Measurements from ENCODE around the gene BRAP. TPM values are rescaled to one million over a fixed set of nuclear protein-coding genes. Genes with fewer than 3 reads are reported as not detected.

The BRAP gene
- total RNA-seq, 1 experiment from 2014 or later = 25.0 TPM

GRCh38 chr12:111677186-111677585 is 8.6 kb downstream of the BRAP start:
- Histone ChIP-seq H3K79me2 (ENCODE audit: insufficient read depth, low read length) (no peaks in the 10 kb centered on the region), H4K8ac (replicated peaks; ENCODE audit: insufficient read length, low read depth, low read length) (no peak overlapping the region), H3K56ac (ENCODE audit: insufficient read length, low read depth, low read length) (no peak overlapping the region), H4K5ac (ENCODE audit: insufficient read length, low read depth, low read length) (no peak overlapping the region), H3K27ac (ENCODE audit: insufficient read length, low read depth, low read length) (no peak overlapping the region), H4K20me1 (ENCODE audit: control insufficient read depth, insufficient read depth, insufficient read length) (no peaks in the 10 kb centered on the region), H3K18ac (ENCODE audit: insufficient read length, low read depth, low read length) (no peak overlapping the region), H3K27me3 (ENCODE audit: insufficient read depth, low read length) (no peaks in the 10 kb centered on the region), H2BK5ac (ENCODE audit: insufficient read length, low read length) (no peak overlapping the region), H2BK20ac (ENCODE audit: low read depth, low read length, poor library complexity, severe bottlenecking) (no peak overlapping the region), H2BK12ac (ENCODE audit: insufficient read length, low read depth, low read length) (no peak overlapping the region), H3K4ac (ENCODE audit: low read depth, low read length) (no peak overlapping the region), H2AK5ac (ENCODE audit: insufficient read length, low read length) (no peak overlapping the region), H2BK15ac (ENCODE audit: low read depth, low read length) (no peak overlapping the region), H2AFZ (ENCODE audit: low read length) (no peak overlapping the region), H2BK120ac (ENCODE audit: low read depth, low read length, poor library complexity, severe bottlenecking) (no peak overlapping the region), H3K4me1 (ENCODE audit: insufficient read depth, low read length) (no peaks in the 10 kb centered on the region), H3T11ph (ENCODE audit: low read length) (no peak overlapping the region), H3K9me3 (ENCODE audit: control insufficient read depth, low read depth, low read length) (no peaks in the 10 kb centered on the region), H3K14ac (ENCODE audit: insufficient read depth, low read length) (no peak overlapping the region), H3K23me2 (ENCODE audit: insufficient read length, low read depth, low read length, poor library complexity, severe bottlenecking) (no peaks in the 10 kb centered on the region), H3K9ac (ENCODE audit: extremely low read depth, insufficient read length, low read length) (no peak overlapping the region), H3K23ac (ENCODE audit: insufficient read length, low read depth, low read length) (no peak overlapping the region), H3K79me1 (ENCODE audit: insufficient read depth, low read depth, low read length, poor library complexity, severe bottlenecking) (no peaks in the 10 kb centered on the region), H3K4me2 (ENCODE audit: insufficient read depth, insufficient read length, low read length) (no peak overlapping the region), H4K91ac (ENCODE audit: insufficient read length, low read depth, low read length) (no peak overlapping the region)
- H3K36me3 Mint-ChIP-seq (ENCODE audit: insufficient read depth in 1 of 3, low read depth in 3 of 3) = peaks cover 19 to 81% (median 58%) of the 10 kb centered on the region in 3 experiments; a peak in 6 of 7 replicates
- no CpG with 5 or more reads among the region's 5 CpGs for WGBS (ENCODE audit: extremely low coverage, insufficient read length, low lambda C conversion rate)
- no peaks in the 10 kb centered on the region for H3K4me1 Mint-ChIP-seq
- no peak overlapping the region for H3K4me3 Mint-ChIP-seq
- H3K9me3 Mint-ChIP-seq = no peaks in the 10 kb centered on the region
- DNase-seq = no peak
- H3K27ac Mint-ChIP-seq = no peak overlapping the region
- TF ChIP-seq, protein P1, sequence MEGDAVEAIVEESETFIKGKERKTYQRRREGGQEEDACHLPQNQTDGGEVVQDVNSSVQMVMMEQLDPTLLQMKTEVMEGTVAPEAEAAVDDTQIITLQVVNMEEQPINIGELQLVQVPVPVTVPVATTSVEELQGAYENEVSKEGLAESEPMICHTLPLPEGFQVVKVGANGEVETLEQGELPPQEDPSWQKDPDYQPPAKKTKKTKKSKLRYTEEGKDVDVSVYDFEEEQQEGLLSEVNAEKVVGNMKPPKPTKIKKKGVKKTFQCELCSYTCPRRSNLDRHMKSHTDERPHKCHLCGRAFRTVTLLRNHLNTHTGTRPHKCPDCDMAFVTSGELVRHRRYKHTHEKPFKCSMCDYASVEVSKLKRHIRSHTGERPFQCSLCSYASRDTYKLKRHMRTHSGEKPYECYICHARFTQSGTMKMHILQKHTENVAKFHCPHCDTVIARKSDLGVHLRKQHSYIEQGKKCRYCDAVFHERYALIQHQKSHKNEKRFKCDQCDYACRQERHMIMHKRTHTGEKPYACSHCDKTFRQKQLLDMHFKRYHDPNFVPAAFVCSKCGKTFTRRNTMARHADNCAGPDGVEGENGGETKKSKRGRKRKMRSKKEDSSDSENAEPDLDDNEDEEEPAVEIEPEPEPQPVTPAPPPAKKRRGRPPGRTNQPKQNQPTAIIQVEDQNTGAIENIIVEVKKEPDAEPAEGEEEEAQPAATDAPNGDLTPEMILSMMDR (conservative IDR thresholded peaks at IDR 0.05) = no peak
- no peaks in the 10 kb centered on the region for H3K27me3 Mint-ChIP-seq (ENCODE audit: low read depth)
